Aorta (tissue), 5 donors: ENCODE measurements around the gene FOXQ1. TPM values are rescaled to one million over a fixed set of nuclear protein-coding genes. Genes with fewer than 3 reads are reported as not detected.

Experiments
- ATAC-seq: fragments of 200-7000 bp; cut with Tn5 transposase; one replicate; pipeline ENCODE4 v1.9.1; 2022; ENCODE audit warnings: moderate library complexity; ENCODE audit not compliant: low FRiP score
- DNase-seq, 2 donors: peaks; one replicate each; pipeline ENCODE4 v3.0.0-alpha.2; 2020
- H3K27ac ChIP-seq, 2 donors: one replicate each; pipeline ENCODE4 v1.5.1; 2013; ENCODE audit warnings: low read length in 2 of 2, mild to moderate bottlenecking in 2 of 2, moderate library complexity in 2 of 2, control low read depth in 1 of 2, inconsistent platforms in 1 of 2, low read depth in 1 of 2
- H3K27me3 ChIP-seq, 2 donors: one replicate each; pipeline ENCODE4 v1.6.1; 2013; ENCODE audit warnings: control low read depth in 1 of 2, low read length in 1 of 2, mild to moderate bottlenecking in 1 of 2, moderate library complexity in 1 of 2; ENCODE audit not compliant: insufficient read depth in 2 of 2, control insufficient read depth in 1 of 2
- H3K36me3 ChIP-seq, 2 donors: one replicate each; pipeline ENCODE4 v1.6.1; 2013; ENCODE audit warnings: control low read depth in 1 of 2, low read length in 1 of 2, mild to moderate bottlenecking in 1 of 2; ENCODE audit not compliant: insufficient read depth in 2 of 2, control insufficient read depth in 1 of 2
- H3K4me1 ChIP-seq, 2 donors: one replicate each; pipeline ENCODE4 v1.6.1; 2013; ENCODE audit warnings: low read length in 2 of 2, control low read depth in 1 of 2, mild to moderate bottlenecking in 1 of 2, moderate library complexity in 1 of 2; ENCODE audit not compliant: insufficient read depth in 2 of 2, control insufficient read depth in 1 of 2
- H3K4me3 ChIP-seq, 2 donors: one replicate each; pipeline ENCODE4 v1.5.1; 2013; ENCODE audit warnings: low read length in 2 of 2, control low read depth in 1 of 2, mild to moderate bottlenecking in 1 of 2
- H3K9me3 ChIP-seq: one replicate; pipeline ENCODE4 v1.6.1; 2013; ENCODE audit warnings: mild to moderate bottlenecking, low read length; ENCODE audit not compliant: control insufficient read depth
- WGBS, 2 donors: extraction: QIAGEN DNeasy Blood & Tissue Kit; methylation state at CpG; one replicate each; pipeline ENCODE4 v1.1.7; 2013; 5-methylcytosine and 5-hydroxymethylcytosine counted together
- intact Hi-C, 2 donors: fragments of 100-400 bp; cut with DNase I; formaldehyde crosslinking; loops; one replicate each; pipeline versions ENCODE4 v1.14.2 to v1.15.0; 2022
- polyA plus RNA-seq, 2 donors: library from polyadenylated mRNA; stranded (reverse); fragments of 200-250 nt; gene quantifications; one replicate each; pipeline ENCODE4 v1.2.3, GENCODE V29; 2013
- total RNA-seq, 2 donors: library from RNA; stranded (reverse); fragmentation: NEBNext Ultra II Directional; extraction: Animal tissue kit (Norgen Biotek cat#: 25700); gene quantifications; one replicate each; pipeline ENCODE4 v1.2.1, GENCODE V29; 2021
- donor health status: healthy with polysubstance abuse.
- donor health status: Bipolar disorder and iron deficiency.
- donor health status: DM: no; HTN: no; CAD: no.
- donor health status: DM: no; HTN: no; CAD: no.
- donor health status: DM: yes; HTN: yes; CAD: no.

The FOXQ1 gene
- total and polyA plus RNA-seq, 4 donors, result 0.05 TPM; not detected in 3

DNA sequence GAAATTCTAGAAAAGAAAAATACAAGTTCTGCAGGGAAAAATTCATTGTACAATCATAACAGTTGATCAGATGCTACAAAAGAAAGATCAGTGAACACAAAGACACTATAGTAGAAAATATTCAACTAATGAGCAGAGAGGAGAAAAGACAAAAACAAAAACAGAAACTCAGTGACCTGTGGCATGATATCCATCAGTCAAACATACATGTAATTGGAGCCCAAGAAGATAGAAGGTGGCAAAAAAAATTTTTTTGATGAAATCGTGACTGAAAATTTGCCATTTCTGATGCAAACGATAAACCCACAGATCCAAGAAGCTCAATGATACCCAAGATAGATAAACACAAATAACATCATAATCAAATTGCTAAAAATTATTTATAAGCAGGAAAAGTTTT, 13.1 kb upstream of the FOXQ1 start:
- peaks cover 3% of the 10 kb centered on the region for H3K9me3 ChIP-seq
- ATAC-seq (no peak), DNase-seq (no peak)
- 91 to 97% methylated on average over 2 of the region's 2 CpGs for WGBS, 2 donors
- H3K4me1 ChIP-seq, result no peaks in the 10 kb centered on the region
- intact Hi-C loops, result no loop called here
- no peaks in the 10 kb centered on the region for H3K27me3 ChIP-seq
- no peak overlapping the region for H3K27ac ChIP-seq
- H3K4me3 ChIP-seq, result no peak overlapping the region
- no peaks in the 10 kb centered on the region for H3K36me3 ChIP-seq

- intact Hi-C loops, result no loop called here
- ATAC-seq, result no peak
These were observed 5.8 kb upstream of the FOXQ1 start for GRCh38 chr6:1306133-1306532.

DNA sequence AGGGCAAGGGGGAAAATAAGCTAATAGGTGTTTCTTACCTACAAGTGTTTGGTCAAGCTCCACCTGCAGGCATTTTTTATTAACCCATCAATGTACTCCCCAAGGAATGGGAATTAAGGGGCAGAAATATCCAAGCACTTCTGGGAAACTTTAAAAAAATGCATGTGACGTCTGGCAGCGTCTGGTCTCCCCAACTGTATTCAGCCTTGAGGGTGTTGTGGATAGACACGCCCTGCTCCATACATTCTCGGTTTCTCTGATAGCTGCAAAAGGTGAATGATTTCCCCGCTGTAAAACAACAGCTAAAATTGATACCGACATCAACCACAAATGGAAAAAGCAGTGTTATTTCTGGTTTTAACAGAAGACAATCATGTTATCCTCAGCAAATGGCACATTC, 2.5 kb upstream of the FOXQ1 start:
- ATAC-seq (no peak), DNase-seq (no peak)
- no peaks in the 10 kb centered on the region for H3K36me3 ChIP-seq
- H3K4me3 ChIP-seq, result no peak overlapping the region
- H3K27ac ChIP-seq, result no peak overlapping the region
- intact Hi-C loops, result no loop called here
- no peaks in the 10 kb centered on the region for H3K27me3 ChIP-seq
- peaks cover 4% of the 10 kb centered on the region for H3K9me3 ChIP-seq
- H3K4me1 ChIP-seq, result no peaks in the 10 kb centered on the region
- 41 to 42% methylated on average over 6 of the region's 6 CpGs for WGBS, 2 donors

More at GRCh38 chr6:1306133-1306532, 5.8 kb upstream of the FOXQ1 start:
- 84 to 88% methylated on average over 2 of the region's 2 CpGs for WGBS, 2 donors
- Histone ChIP-seq H3K36me3 (no peaks in the 10 kb centered on the region), H3K27me3 (no peaks in the 10 kb centered on the region), H3K4me1 (no peaks in the 10 kb centered on the region), H3K9me3 (peaks cover 4% of the 10 kb centered on the region), H3K27ac (no peak overlapping the region), H3K4me3 (no peak overlapping the region)
- no peak for DNase-seq

DNA sequence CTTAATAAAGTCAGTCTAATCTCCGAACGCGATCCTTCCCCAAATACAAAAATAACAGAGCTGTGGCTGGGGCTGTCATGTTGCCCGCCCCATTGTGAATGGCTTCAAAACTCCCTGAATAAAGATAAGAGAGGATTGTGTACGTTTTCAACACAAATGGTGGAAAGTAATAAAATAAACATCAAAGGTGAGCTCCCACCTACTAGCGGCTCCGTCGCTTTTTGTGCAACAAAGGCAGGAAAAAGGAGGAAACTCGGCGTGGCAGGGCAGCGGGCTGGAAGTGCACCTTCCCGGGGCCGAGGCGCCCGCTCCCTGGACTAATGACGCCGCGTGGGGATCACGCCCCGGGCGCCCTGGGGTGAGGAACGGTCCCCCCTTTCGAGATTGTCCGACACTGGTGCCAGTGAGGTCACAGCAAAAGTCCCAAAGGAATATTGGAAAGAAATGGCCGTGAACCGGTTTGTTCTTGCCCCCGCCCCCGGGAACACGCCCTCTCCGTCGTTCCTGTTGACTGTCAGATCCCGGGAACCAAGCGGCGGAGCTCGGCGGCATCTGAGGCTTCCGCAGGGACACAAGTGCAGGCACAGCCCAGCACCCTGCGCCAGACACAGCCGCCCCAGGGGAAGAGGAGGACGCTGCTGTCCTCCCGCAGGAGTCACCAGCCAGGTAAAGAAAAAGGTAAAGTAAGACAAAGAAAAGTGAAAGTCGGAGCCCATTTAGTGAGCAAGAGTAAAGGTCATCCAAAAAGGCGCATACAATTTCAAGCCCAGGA, 1.1 kb upstream of the FOXQ1 start:
- DNase-seq (no peak), ATAC-seq (no peak)
- Histone ChIP-seq H3K27ac (no peak overlapping the region), H3K4me1 (no peaks in the 10 kb centered on the region), H3K4me3 (peak overlapping the region in 1 of 2 donors; percentile 5), H3K9me3 (no peaks in the 10 kb centered on the region), H3K27me3 (peaks cover 0 to 4% of the 10 kb centered on the region in 2 donors), H3K36me3 (no peaks in the 10 kb centered on the region)
- intact Hi-C loops, result no loop called here
- 2% methylated on average over 43 of the region's 43 CpGs for WGBS, 2 donors

DNA sequence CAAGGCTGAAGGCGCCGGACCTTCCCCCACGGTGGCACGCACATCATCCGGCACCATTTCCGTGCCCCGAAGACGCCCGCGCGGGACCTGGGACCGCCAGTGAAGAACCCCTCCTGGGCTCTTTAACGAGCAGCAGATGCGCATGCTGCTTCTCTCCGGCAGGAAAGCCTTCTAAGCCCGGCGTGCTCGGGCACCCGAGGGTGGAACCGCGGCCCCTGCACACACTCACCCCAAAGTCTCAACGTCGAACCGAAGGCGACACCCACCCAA, 240 bp downstream of the FOXQ1 start:
- Histone ChIP-seq H3K36me3 (no peaks in the 10 kb centered on the region), H3K9me3 (no peaks in the 10 kb centered on the region), H3K4me3 (peak overlapping the region in 1 of 2 donors; percentile 21), H3K27ac (no peak overlapping the region), H3K4me1 (no peaks in the 10 kb centered on the region), H3K27me3 (peaks cover 0 to 4% of the 10 kb centered on the region in 2 donors)
- no peak for DNase-seq
- intact Hi-C loops, result no loop called here
- ATAC-seq, result no peak
- 1% methylated on average over 22 to 25 of the region's 25 CpGs for WGBS, 2 donors

DNA sequence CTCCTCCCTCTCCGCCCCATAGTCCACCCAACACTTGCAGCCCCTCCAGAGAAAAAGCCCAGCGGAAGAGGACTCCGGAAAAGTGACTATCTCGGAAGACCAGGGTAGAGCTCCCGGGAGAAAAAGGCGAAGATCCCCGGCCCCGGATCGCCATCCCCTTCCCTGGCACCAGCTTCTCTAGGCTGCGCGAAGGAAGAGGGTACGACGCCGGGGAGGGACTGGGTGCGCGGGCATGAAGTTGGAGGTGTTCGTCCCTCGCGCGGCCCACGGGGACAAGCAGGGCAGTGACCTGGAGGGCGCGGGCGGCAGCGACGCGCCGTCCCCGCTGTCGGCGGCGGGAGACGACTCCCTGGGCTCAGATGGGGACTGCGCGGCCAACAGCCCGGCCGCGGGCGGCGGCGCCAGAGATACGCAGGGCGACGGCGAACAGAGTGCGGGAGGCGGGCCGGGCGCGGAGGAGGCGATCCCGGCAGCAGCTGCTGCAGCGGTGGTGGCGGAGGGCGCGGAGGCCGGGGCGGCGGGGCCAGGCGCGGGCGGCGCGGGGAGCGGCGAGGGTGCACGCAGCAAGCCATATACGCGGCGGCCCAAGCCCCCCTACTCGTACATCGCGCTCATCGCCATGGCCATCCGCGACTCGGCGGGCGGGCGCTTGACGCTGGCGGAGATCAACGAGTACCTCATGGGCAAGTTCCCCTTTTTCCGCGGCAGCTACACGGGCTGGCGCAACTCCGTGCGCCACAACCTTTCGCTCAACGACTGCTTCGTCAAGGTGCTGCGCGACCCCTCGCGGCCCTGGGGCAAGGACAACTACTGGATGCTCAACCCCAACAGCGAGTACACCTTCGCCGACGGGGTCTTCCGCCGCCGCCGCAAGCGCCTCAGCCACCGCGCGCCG, 822 bp downstream of the FOXQ1 start:
- Histone ChIP-seq H3K9me3 (no peaks in the 10 kb centered on the region), H3K4me3 (no peak overlapping the region), H3K36me3 (no peaks in the 10 kb centered on the region), H3K27ac (no peak overlapping the region), H3K27me3 (peaks cover 0 to 4% of the 10 kb centered on the region in 2 donors), H3K4me1 (no peaks in the 10 kb centered on the region)
- DNase-seq, result no peak
- intact Hi-C loops, result no loop called here
- 1 to 2% methylated on average over 64 to 109 of the region's 109 CpGs for WGBS, 2 donors
- ATAC-seq, result no peak

GRCh38 chr6:1313384-1313766, 1.5 kb downstream of the FOXQ1 start:
- Histone ChIP-seq H3K4me3 (no peak overlapping the region), H3K36me3 (no peaks in the 10 kb centered on the region), H3K27ac (no peak overlapping the region), H3K9me3 (no peaks in the 10 kb centered on the region), H3K4me1 (no peaks in the 10 kb centered on the region), H3K27me3 (peaks cover 0 to 4% of the 10 kb centered on the region in 2 donors)
- ATAC-seq (no peak), DNase-seq (no peak)
- WGBS, 2 donors, result 2% methylated on average over 36 to 64 of the region's 64 CpGs
- intact Hi-C loops, result no loop called here

DNA sequence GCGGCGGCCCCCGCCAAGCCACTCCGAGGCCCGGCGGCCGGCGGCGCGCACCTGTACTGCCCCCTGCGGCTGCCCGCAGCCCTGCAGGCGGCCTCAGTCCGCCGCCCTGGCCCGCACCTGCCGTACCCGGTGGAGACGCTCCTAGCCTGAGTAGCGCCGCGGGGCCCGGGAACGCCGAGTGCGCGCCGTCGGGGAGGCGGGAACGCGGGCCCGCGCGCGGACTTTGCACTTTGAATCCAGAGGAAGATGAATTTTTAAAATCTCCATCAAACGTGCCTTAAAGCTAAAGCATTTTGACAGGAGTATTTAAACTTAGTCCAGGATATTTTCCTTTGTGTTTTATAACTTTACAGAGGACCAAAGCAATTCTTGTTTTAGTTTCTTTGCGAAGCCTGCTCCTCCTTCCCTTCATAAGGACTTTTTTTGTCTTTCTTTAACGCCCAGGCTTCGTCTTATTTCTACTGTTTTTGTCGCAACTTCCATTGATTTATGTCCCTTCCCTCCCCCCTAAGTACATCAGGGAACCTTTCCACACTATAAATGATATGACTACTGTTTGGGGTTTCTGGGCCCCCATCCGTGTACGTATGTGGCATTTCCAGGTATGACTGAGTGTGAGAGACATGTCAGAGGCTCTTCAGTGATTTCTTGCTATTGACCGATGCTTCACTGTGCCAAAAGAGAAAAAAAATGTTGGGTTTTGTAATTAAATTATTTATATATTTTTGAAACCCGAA, 2.0 kb downstream of the FOXQ1 start:
- H3K27me3 ChIP-seq, result peaks cover 0 to 4% of the 10 kb centered on the region in 2 donors
- 4 to 5% methylated on average over 37 to 45 of the region's 45 CpGs for WGBS, 2 donors
- ATAC-seq (no peak), DNase-seq (no peak)
- H3K4me1 ChIP-seq, result no peaks in the 10 kb centered on the region
- H3K27ac ChIP-seq, result no peak overlapping the region
- no peak overlapping the region for H3K4me3 ChIP-seq
- H3K9me3 ChIP-seq, result no peaks in the 10 kb centered on the region
- intact Hi-C loops, result no loop called here
- no peaks in the 10 kb centered on the region for H3K36me3 ChIP-seq
